ENCODE data around the gene TOMM40. TPM values are rescaled to one million over a fixed set of nuclear protein-coding genes. Genes with fewer than 3 reads are reported as not detected.
A peak's percentile ranks its signal among the peaks of the same experiment; 100 is the strongest.
"Not testable (repeated sequence)": the region's sequence is repeated elsewhere in the genome, so short reads cannot be mapped to it uniquely, and the experiment has no call there.

The TOMM40 gene
- 49.8 TPM for polyA plus RNA-seq (2013, experiment 1 of 2; ENCODE audit: insufficient read length)
- polyA plus RNA-seq (2013, experiment 2 of 2; ENCODE audit: insufficient read length): 50.2 TPM

DNA sequence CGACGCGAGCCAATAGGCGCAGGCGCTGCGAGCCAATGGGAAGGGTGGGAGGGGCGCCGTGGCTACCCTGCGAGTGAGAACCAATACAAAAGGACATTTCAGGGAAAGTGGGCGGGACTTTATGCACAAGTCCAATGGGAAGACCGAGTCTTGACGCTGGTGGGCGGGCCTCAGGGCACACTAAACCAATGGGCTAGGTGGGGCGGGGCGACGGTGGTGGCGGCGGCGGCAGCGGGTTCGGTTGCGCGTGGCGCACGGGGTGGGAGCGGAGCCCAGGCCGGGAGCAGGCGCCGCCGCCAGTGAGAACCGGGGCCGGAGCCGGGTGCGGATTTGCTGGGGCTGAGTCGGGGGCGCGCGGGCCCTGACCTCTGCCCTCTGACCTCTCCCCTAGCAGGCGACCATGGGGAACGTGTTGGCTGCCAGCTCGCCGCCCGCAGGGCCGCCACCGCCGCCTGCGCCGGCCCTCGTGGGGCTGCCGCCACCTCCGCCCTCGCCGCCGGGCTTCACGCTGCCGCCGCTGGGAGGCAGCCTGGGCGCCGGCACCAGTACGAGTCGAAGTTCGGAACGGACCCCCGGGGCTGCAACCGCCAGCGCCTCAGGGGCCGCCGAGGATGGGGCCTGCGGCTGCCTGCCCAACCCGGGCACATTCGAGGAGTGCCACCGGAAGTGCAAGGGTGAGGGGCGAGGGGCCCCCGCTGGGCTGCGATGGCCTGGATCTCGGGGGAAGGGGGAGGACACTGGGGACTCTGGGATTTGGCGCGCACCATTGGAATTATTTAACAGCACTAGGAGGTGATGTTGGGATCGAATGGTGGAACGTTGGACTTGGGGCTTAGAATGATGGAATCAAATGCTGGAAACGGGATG lies at the start of gene TOMM40:
TOMM40 (plus strand) TSS at position 239 of the 867 bp plus-strand sequence; CDS start at position 401, 162 bp downstream.
- DNase-seq: no peak

DNA sequence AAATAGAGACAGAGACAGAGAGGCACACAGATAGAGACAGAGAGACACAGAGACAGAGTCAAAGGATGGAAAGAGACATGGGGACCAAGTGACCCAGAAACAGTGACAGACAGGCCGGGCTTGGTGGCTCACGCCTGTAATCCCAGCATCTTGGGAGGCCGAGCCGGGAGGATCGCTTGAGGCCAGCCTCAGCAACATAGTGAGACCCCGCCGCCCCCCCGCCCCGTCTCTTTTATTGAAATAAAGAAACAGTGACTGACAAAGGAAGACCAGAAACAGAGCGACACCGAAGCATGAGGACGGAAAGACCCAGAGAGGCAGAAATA lies 45.8 kb upstream of the TOMM40 start:
- DNase-seq: no peak

DNA sequence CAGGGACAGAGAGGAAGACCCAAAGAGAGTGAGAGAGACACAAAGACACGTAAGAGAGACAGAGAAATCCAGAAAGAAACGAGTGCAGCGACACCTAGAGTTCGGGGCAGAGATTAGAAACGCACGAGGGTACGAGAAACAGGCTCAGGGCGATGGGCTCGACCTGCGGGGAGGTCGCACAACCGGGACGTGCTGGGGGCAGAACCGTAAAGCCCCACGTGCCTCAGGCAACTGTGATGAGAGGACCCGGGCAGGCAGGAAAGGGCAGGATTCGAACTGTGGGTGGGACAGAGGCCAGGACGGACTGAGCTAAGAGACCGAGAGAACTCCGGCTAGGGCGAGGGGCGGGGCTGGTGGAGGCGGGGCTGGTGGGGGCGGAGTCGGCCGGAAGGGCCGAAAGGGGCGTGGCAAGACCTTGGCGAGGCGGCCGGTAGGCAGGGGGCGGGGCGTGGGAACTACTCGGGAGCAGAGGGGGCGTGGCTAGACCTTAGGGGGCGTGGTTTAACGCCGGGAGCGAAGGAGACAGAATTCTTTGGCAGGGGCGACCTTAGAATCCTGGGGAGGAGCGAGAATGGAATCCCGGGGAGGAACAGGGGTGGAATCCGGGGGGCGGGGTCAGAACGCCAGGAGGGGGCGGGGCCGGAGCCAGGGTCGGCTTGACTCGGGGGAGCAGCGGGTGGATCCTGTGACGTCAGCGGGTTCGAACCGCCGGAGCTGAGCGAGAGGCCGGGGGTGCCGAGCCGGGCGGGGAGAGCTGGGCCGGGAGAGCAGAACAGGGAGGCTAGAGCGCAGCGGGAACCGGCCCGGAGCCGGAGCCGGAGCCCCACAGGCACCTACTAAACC lies 45.2 kb upstream of the TOMM40 start, which contains the start of gene NECTIN2:
NECTIN2 (plus strand) TSS at position 686 of the 843 bp plus-strand sequence. CDS start 229 bp downstream, outside the sequence.
- DNase-seq: peak; percentile 98

DNA sequence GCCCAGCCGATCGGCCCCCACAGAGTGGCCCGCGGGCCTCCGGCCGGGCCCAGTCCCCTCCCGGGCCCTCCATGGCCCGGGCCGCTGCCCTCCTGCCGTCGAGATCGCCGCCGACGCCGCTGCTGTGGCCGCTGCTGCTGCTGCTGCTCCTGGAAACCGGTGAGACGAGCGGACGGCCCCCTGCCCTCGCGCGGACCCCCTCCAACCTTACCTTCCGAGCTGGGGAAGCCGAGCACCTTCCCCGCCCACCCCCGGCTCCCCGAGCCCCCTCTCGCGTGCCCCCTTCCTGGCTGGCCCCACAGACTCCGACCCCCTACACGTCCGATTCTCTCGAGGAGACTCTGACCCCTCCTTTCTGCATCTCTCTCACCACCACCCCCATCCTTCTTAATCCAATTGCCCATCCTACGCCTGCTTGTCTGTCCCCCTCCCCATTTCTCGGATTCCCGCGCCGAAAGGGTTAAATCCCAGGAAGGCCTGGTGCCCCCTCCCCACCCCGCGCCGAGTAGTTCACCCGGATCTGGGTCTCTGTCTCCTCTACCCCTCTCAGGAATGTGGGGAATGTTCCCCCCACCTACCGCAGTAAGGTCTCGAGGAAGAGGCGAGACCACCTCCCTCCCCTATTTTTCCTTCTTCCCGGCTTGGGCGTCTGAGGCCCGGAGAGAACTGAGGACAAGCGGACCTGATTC lies 44.5 kb upstream of the TOMM40 start:
- DNase-seq: peak; percentile 65

DNA sequence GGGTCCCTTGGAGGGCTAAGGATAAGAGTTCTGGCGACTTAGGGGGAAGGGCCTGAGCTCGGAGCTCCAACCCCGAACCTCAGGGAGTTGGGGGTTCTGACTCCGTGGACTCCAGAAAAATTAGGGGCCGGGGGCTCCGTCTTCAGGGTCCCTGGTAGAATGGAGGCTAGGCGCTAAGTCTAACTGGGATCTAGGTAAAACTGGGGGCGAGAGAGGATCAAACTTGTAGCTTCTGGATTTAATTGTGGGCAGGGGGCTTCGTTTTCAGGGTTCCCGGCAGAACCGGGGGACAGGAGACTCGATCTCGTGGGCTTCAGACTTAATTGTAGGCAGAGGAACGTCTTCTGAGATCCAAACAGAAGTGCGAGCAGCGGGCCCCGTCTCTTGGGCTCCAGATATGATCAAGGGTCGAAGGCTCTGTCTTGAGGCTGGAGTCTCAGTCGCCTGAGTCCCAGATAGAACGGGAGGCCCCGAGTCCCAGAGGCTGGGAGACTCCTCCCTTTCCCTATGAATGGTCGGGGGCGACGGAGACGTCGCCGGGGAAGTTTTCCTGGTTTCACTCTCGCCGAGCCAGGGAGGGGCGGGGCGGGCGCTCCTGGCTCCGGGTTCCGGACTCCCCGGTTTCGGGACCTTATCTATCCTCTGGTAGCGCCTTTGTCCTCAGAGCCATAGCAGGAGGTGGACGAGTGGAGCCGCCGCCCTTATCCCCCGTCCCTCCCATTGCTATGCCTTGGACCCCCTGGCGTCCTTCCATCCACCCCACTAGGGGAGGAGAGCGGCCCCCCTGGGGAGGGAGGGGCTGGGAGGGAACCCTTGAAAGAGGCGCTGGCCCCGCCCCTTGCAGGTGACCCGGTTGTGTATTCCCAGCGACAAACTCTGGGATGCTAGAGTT lies 43.7 kb upstream of the TOMM40 start:
- DNase-seq: peak; percentile 42

DNA sequence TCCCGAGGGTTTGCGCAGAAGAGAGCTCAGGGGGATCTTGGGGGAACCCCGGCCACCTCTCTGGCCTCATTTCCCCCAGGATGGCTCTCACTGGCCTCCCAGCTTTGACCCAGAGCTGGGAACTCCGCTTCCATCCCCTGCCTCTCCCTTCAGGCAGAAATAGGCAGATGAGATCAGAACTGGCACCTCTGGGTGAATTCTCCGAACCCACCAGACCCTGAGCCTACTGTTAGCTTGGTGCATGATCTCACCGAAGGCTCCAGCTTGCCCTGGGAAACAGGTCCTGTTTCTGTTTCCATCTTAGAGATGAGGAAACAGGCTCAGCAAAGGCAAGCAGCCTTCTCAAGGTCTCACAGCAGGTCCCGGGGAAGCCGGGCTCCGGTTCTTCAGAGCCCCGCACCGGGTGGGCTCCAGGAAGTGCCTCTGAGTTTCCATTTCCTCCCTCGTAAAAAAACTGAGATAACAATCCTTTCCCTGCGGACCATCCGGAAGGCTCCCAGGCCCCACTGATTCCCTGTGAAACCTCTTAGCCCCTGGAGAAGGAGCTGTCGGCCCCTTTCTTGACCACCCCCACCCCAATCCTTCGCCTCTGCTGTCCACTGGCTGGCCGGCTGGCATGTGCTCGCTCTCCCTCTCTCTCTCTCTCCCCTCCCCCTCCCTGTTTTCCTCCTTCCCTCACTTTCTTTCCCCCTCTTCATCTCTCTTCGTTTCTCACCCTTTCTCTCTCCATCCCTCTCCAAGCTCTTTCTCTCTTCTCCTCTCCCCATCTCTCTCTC lies 42.8 kb upstream of the TOMM40 start:
- DNase-seq: no peak

DNA sequence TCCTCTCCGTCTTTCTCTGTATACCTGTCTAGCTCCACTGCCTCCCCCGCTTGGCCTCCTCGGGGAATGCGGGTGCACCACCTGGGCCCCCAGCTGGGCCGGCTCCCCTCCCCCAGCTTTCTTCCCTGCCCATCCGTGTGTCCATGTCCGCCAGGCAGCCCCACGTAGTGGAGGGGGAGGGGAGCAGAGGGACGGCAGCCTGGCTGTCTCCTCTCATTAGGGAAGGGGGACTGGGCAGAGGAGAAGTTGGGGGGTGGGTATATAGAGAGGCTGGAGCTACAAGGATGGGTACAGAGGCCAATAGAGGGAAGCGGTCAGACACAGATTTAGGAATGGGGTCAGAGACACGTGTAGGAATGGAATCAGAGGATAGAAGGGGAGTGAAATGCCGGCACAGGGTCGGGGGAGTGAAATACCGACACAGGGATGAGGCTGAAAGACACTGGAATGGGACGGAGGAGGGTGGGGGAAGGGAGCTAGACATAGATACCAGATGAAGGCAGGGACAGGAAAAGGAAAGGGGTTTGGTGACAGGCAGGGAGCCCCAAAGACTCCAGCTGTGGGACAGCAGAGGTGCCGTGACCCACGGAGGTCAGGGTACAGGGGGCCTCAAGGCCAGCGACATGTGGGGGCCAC lies 42.1 kb upstream of the TOMM40 start:
- DNase-seq: no peak

DNA sequence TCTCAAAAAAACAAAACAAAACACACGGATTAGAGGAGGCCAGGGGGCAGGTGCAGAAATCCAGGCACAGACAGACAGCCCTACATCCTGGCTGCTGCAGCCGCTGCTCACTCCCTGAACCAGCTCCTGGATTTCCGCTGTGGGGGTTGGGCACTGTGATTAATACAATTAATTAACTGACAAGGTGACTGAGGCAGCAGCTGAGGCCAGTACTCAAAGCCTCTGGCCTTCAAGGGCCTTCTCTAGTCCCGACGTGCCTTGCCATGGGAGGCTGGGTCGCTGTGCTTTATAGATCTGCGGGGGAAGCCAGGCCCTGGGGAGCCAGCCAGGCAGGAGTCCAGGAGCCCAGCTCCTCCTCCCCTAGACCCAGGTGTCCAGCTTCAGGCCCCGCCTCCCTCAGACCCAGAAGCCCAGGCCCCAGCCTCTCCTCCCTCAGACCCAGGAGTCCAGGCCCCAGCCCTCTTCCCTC lies 40.4 kb upstream of the TOMM40 start:
- no peak for DNase-seq

DNA sequence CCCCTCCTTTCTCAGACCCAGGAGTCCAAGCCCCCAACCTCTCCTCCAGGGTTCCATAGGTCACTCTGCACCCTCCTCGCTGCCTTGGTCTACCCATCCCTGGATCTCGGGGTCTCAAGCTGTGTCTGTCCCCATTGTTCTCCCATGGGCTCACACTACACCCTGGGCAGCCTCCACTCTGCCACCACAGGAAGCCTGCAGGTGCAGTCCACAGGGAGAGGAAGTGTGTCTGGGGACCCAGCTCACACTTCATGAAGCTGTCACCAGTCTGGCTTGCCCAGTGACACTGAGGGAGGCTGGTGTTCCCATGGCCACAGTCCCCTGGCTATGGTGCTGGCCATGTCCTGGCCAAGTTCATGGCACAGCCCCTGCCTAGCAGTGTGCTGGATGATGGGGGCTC lies 39.6 kb upstream of the TOMM40 start:
- DNase-seq: no peak

DNA sequence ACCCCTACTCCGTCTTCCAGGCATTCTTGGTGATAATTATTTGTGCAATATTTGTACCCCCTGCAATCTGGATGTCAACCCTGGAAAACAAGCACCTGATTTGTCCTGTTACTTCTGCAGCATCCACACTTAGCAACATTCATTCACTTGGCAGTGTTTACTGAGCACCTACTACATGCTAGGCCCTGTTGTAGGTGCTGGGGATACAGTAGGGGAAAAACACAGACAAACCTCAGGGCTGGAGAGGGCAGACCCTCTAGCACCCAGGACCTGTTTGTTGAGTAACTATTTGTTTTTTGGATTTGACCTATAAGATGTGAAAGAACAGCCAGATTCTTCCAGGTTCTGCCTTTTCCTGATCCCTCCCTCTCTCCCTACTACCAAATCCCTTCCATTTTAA lies 35.4 kb upstream of the TOMM40 start:
- DNase-seq: no peak

DNA sequence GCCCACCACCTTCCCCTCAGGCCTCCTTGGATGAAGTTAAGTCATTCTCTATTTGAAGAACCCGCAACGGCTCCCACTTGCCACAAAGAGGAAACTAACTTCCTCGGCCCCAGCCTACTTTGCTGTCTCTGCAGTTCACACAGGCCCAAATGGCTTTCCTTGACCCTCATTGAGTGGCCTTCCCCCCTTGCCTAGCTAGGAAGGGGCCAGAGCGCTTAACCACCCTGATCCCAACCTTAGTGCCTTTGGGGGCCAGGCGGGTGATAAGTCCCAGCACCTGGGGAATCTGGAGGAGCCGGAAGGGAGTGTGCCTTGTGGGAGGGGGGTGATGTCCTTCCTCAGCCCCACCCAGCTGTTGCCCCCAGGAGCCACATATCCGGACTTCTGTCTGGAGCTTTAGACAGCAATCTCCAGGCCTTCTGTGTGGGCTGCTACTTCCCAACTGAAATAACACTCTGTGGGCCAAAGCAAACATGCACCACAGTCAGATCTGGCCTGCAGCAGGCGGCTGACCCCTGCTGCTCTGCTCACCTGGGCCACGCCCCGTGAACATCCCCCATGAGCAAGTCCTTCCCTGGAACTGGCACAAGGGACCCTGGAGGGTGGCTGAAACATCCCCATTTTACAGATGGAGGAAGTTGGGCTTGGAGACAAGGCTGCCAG lies 34.5 kb upstream of the TOMM40 start:
- DNase-seq: no peak

DNA sequence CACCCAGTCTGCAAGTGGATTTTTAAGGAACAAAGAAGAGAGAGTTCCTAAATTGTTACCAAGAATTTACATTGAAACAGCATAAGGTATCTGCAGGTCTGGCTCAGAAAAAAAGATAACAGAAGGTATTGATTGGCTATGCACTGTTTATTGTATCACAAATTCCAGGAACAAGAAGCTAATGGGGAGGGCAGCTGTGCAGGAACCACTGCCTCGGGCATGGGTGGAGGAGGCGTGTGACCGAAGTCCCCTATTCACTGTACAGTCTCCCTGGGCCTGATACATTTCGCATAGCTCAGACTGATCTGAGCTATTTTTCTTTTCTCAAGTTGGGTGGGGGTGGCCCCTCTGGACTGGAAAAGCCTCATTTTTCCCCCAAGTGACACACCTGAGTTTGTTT lies 33.2 kb upstream of the TOMM40 start:
- no peak for DNase-seq

DNA sequence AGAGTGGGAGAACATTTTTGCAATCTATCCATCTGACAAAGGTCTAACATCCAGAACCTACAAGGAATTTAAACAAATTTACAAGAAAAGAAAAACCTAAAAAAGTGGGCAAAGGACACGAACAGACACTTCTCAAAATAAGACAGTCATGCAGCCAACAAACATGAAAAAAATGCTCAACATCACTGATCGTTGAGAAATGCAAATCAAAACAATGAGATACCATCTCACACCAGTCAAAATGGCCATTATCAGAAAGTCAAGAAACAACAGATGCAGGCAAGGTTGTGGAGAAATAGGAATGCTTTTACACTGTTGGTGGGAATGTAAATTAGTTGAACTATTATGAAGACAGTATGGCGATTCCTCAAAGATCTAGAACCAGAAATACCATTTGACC lies 29.5 kb upstream of the TOMM40 start:
- not testable (repeated sequence) for DNase-seq

DNA sequence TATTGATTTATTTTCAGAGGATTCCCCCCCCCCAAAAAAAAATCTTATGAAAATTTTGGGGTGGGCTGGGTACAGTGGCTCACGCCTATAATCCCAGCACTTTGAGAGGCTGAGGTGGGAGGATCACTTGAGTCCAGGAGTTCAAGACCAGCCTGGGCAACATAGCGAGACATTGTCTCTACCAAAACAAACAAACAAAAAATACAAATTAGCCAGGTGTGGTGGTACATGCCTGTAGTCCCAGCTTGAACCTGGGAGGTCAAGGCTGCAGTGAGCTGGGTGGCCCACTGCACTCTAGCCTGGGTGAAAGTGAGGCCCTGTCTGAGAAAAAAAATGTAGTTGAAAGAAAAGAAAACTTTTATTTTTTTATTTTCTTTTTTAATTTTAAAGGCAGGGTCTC lies 27.1 kb upstream of the TOMM40 start:
- no peak for DNase-seq

DNA sequence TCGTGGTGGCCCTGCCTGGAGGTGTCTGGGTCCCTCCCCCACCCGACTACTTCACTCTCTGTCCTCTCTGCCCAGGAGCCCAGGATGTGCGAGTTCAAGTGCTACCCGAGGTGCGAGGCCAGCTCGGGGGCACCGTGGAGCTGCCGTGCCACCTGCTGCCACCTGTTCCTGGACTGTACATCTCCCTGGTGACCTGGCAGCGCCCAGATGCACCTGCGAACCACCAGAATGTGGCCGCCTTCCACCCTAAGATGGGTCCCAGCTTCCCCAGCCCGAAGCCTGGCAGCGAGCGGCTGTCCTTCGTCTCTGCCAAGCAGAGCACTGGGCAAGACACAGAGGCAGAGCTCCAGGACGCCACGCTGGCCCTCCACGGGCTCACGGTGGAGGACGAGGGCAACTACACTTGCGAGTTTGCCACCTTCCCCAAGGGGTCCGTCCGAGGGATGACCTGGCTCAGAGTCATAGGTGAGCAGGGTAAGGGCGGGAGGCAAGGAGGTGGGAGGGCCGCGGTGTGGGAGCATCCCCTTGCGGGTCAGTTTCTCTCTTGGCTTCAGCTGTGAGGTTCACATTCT lies 25.8 kb upstream of the TOMM40 start:
- DNase-seq: no peak

DNA sequence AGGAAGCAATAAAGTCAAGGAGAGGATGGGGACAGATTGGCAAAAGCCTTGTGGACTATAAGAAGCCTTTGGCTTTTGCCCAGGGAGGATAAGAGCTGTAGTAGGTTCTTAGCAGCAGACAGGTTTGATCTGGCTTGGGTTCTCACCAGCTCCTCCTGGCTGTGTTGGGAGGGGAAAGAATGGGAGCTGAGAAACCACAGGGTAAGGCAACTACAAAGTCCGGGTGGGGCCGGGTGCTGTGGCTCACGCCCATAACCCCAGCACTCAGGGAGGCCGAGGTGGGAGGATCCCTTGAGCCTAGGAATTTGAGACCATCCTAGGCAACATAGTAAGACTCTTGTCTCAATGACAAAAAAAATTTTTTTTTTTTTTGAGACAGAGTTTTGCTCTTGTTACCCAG lies 24.4 kb upstream of the TOMM40 start:
- no peak for DNase-seq

DNA sequence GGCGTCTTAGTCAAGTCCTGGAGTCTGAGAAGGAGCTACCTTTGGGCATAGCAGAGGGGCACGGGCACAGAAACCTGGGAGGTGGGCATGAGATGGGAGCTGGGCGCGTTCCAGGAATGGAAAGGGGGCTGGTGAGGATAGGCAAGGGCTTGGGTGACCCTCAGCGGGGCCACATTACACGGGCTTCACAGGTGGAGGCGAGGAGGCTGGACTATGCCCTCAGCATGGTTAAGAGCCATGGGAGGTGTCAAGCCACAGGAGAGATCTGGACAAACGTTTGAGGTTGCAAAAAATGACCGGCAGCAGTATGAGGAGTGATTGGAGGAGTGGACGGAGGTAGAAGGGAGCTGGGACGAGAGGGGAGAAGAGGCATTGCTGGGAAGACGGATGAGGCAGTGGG lies 23.5 kb upstream of the TOMM40 start:
- no peak for DNase-seq

DNA sequence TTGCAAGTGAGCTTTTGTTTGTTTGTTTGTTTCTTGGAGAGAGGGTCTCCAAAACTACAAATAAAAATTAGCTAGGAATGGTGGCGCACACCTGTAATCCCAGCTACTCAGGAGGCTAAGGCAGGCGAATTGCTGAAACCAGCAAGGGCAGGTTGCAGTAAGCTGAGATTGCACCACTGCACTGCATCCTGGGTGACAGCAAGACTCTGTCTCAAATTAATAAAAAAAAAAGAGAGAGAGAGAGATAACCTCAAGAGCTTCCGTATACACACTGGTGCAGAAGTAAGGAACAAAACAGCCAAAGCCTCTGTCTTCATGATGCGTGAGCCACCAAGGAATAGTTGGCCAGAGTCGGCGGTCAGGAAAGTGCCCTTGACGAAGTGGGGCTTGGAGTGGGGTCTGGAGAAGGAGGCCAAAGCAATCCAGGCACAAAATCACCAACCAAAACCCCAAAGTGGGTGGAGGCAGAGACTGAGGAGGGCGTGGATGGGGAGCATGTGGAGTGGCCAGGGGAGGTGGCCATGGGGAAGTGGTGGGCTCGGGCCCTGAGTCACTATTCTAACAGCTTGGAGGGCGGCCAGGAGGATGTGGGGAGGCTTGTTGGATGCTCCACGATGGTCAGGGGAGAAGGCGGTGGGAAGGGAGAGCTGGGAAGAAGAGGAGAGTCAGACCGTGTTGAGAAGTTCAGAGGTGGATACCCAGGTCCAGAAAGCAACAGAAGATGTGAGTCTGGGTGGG lies 21.2 kb upstream of the TOMM40 start:
- peak; percentile 74 for DNase-seq

DNA sequence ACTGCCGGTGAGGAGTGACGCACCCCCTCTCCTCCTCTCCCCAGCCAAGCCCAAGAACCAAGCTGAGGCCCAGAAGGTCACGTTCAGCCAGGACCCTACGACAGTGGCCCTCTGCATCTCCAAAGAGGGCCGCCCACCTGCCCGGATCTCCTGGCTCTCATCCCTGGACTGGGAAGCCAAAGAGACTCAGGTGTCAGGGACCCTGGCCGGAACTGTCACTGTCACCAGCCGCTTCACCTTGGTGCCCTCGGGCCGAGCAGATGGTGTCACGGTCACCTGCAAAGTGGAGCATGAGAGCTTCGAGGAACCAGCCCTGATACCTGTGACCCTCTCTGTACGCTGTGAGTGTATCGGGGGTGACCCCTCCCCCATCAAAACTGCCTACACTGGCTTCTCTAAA lies 19.2 kb upstream of the TOMM40 start:
- DNase-seq: no peak
